H1 (cell line): Measurements from ENCODE around the gene SLC16A6. TPM values are rescaled to one million over a fixed set of nuclear protein-coding genes. Genes with fewer than 3 reads are reported as not detected.

Source experiments
- CTCF ChIA-PET: fragments of 300-600 bp; sonication (Branson Sonifier 250); formaldehyde crosslinking; loops from one replicate; lab custom pipeline; 2021; ENCODE audit not compliant: partially characterized antibody; lab: Charles Lee
- POLR2A ChIA-PET: fragments of 300-600 bp; sonication (Branson Sonifier 250); formaldehyde crosslinking; loops from one replicate; lab custom pipeline; 2021; ENCODE audit warnings: inconsistent platforms; ENCODE audit not compliant: partially characterized antibody; lab: Charles Lee
- DNase-seq, 2 experiments: peaks; one replicate each; pipeline versions ENCODE4 v3.0.0 to v3.0.0-alpha.2; 2010 to 2022; ENCODE audit warnings: low spot score in 2 of 2, low read depth in 1 of 2, mixed read lengths in 1 of 2
- FAIRE-seq: peaks from 2 replicates; lab custom pipeline; 2011; peaks lifted over from hg19 to GRCh38; lab: Jason Lieb, UNC
- H2AFZ ChIP-seq: 2 replicates; pipeline ENCODE4 v1.8.1; 2012; ENCODE audit warnings: low read length, inconsistent platforms
- H2AK5ac ChIP-seq: 2 replicates; pipeline ENCODE4 v1.6.1; 2013; ENCODE audit warnings: low read depth, low read length
- H2BK120ac ChIP-seq: replicated peaks from 2 replicates; pipeline ENCODE3; 2013; ENCODE audit warnings: low read depth, low read length, inconsistent platforms
- H2BK12ac ChIP-seq: 2 replicates; pipeline ENCODE4 v1.6.1; 2013; ENCODE audit warnings: low read depth, low read length
- H2BK15ac ChIP-seq: 2 replicates; pipeline ENCODE4 v1.6.1; 2013; ENCODE audit warnings: low read length
- H2BK20ac ChIP-seq: 2 replicates; pipeline ENCODE4 v1.6.1; 2013; ENCODE audit warnings: low read length
- H2BK5ac ChIP-seq: 2 replicates; pipeline ENCODE4 v1.6.1; 2013; ENCODE audit warnings: low read depth, low read length
- H3K14ac ChIP-seq: 2 replicates; pipeline ENCODE4 v1.6.1; 2013; ENCODE audit warnings: inconsistent platforms; ENCODE audit not compliant: insufficient read length
- H3K18ac ChIP-seq: 2 replicates; pipeline ENCODE4 v1.6.1; 2013; ENCODE audit warnings: low read length; ENCODE audit errors: extremely low read depth
- H3K23ac ChIP-seq: 2 replicates; pipeline ENCODE4 v1.6.1; 2013; ENCODE audit warnings: inconsistent platforms; ENCODE audit not compliant: insufficient read length
- H3K23me2 ChIP-seq: 2 replicates; pipeline ENCODE4 v1.6.1; 2013; ENCODE audit warnings: low read depth, low read length
- H3K27ac ChIP-seq: 2 replicates; pipeline ENCODE4 v1.6.1; 2011; ENCODE audit warnings: low read depth, low read length, inconsistent platforms
- H3K27me3 ChIP-seq, 4 experiments: replicated peaks in 1 of 4; 1 replicate in 1 of 4; 2 replicates in 3 of 4; pipeline versions ENCODE4 v1.6.1 to v1.8.1; 2011 to 2013; ENCODE audit warnings: low read length in 3 of 4, mild to moderate bottlenecking in 3 of 4, inconsistent platforms in 2 of 4, mixed read lengths in 2 of 4, moderate library complexity in 1 of 4; ENCODE audit not compliant: control insufficient read depth in 3 of 4, insufficient read depth in 3 of 4; ENCODE audit errors: extremely low read depth in 1 of 4
- H3K36me3 ChIP-seq, 4 experiments: 2 replicates each; pipeline versions ENCODE4 v1.6.1 to v1.8.1; 2011 to 2013; ENCODE audit warnings: mild to moderate bottlenecking in 4 of 4, low read length in 3 of 4, moderate library complexity in 2 of 4, control low read depth in 1 of 4, inconsistent platforms in 1 of 4; ENCODE audit not compliant: insufficient read depth in 4 of 4, control insufficient read depth in 2 of 4
- H3K4ac ChIP-seq: replicated peaks from 2 replicates; pipeline ENCODE3; 2013; ENCODE audit warnings: low read length, low read depth, mixed read lengths, inconsistent platforms; ENCODE audit not compliant: insufficient read length
- H3K4me1 ChIP-seq, 4 experiments: replicated peaks in 1 of 4; 1 replicate in 1 of 4; 2 replicates in 3 of 4; pipeline versions ENCODE4 v1.6.1 to v1.8.1; 2011 to 2013; ENCODE audit warnings: low read length in 3 of 4, inconsistent platforms in 2 of 4, mixed read lengths in 1 of 4; ENCODE audit not compliant: insufficient read depth in 4 of 4, control insufficient read depth in 3 of 4
- H3K4me2 ChIP-seq, 2 experiments: 2 replicates each; pipeline versions ENCODE4 v1.6.1 to v1.8.1; 2011 to 2013; ENCODE audit warnings: low read depth in 2 of 2, low read length in 2 of 2, control low read depth in 1 of 2, inconsistent platforms in 1 of 2, mild to moderate bottlenecking in 1 of 2; ENCODE audit not compliant: insufficient read depth in 1 of 2
- H3K4me3 ChIP-seq, 4 experiments: fragments of 200-600, 300-600 bp in 1 of 4; sonication (generic), shearing (Covaris generic), sonication (Bioruptor Twin) in 1 of 4; 2 replicates each; pipeline versions ENCODE4 v1.5.1 to v1.8.1; 2011 to 2016; ENCODE audit warnings: low read length in 4 of 4, low read depth in 3 of 4, control low read depth in 2 of 4, inconsistent platforms in 2 of 4, mild to moderate bottlenecking in 2 of 4, mixed read lengths in 1 of 4, moderate library complexity in 1 of 4; ENCODE audit not compliant: insufficient read depth in 2 of 4; ENCODE audit errors: extremely low read depth in 1 of 4
- H3K56ac ChIP-seq: replicated peaks from 2 replicates; pipeline ENCODE3; 2013; ENCODE audit warnings: low read depth, mild to moderate bottlenecking, mixed read lengths, low read length, inconsistent platforms; ENCODE audit not compliant: insufficient read length
- H3K79me1 ChIP-seq: 2 replicates; pipeline ENCODE4 v1.6.1; 2013; ENCODE audit warnings: low read depth, low read length, control low read depth
- H3K79me2 ChIP-seq, 2 experiments: 2 replicates each; pipeline versions ENCODE4 v1.6.1 to v1.8.1; 2012 to 2013; ENCODE audit warnings: low read length in 2 of 2, mild to moderate bottlenecking in 2 of 2, inconsistent platforms in 1 of 2; ENCODE audit not compliant: insufficient read depth in 2 of 2, control insufficient read depth in 1 of 2
- H3K9ac ChIP-seq, 4 experiments: replicated peaks in 1 of 4; 1 replicate in 1 of 4; 2 replicates in 3 of 4; pipeline versions ENCODE4 v1.6.1 to v1.8.1; 2011 to 2013; ENCODE audit warnings: low read depth in 3 of 4, low read length in 3 of 4, control low read depth in 2 of 4, mild to moderate bottlenecking in 2 of 4, moderate library complexity in 2 of 4, inconsistent platforms in 1 of 4; ENCODE audit errors: extremely low read depth in 1 of 4
- H3K9me3 ChIP-seq, 2 experiments: 2 replicates each; pipeline versions ENCODE4 v1.6.1 to v1.8.1; 2012 to 2013; ENCODE audit warnings: mild to moderate bottlenecking in 2 of 2, moderate library complexity in 2 of 2, control low read depth in 1 of 2, inconsistent platforms in 1 of 2, low read depth in 1 of 2, low read length in 1 of 2, mixed read lengths in 1 of 2; ENCODE audit not compliant: insufficient read depth in 2 of 2
- H4K20me1 ChIP-seq, 2 experiments: replicated peaks in 1 of 2; 2 replicates each; pipeline versions ENCODE3 to v1.8.1; 2011 to 2013; ENCODE audit warnings: inconsistent platforms in 2 of 2, low read length in 2 of 2, mild to moderate bottlenecking in 1 of 2; ENCODE audit not compliant: insufficient read depth in 2 of 2, control insufficient read depth in 1 of 2
- H4K5ac ChIP-seq: 2 replicates; pipeline ENCODE4 v1.6.1; 2013; ENCODE audit warnings: low read length, low read depth, mixed read lengths, inconsistent platforms; ENCODE audit not compliant: insufficient read length
- H4K8ac ChIP-seq: 2 replicates; pipeline ENCODE4 v1.8.0; 2013; ENCODE audit warnings: mild to moderate bottlenecking, moderate library complexity, low read length, inconsistent platforms; ENCODE audit not compliant: insufficient read depth; ENCODE audit errors: extremely low read depth
- H4K91ac ChIP-seq: replicated peaks from 2 replicates; pipeline ENCODE3; 2013; ENCODE audit warnings: low read length, mixed read lengths, inconsistent platforms; ENCODE audit not compliant: insufficient read length
- ASH2L ChIP-seq: fragments of 200-600, 300-600 bp; sonication (generic); IDR thresholded peaks from one replicate; pipeline ENCODE4 v1.7.1; 2017; ENCODE audit warnings: low read length
- CBX5 ChIP-seq: fragments of 300-800, 300-1000 bp; sonication (generic); IDR thresholded peaks from 2 replicates; pipeline ENCODE4 v1.7.1; 2016; ENCODE audit warnings: antibody characterized with exemption, low read length, low read depth
- CHD2 ChIP-seq: IDR thresholded peaks from 2 replicates; pipeline ENCODE4 v1.6.1; 2012; ENCODE audit warnings: low read length, improper control_type of control experiment
- KDM4A ChIP-seq: IDR thresholded peaks from one replicate; pipeline ENCODE4 v1.7.1; 2012; ENCODE audit warnings: low read depth, mild to moderate bottlenecking, moderate library complexity, low read length, inconsistent platforms; ENCODE audit not compliant: severe bottlenecking
- KDM5A ChIP-seq: fragments of 200-600 bp; IDR thresholded peaks from 2 replicates; pipeline ENCODE4 v1.7.1; 2012; ENCODE audit warnings: mild to moderate bottlenecking, low read length, inconsistent platforms, mixed read lengths
- MAFK ChIP-seq: IDR thresholded peaks from 2 replicates; pipeline ENCODE4 v1.6.1; 2012; ENCODE audit warnings: low read depth, mild to moderate bottlenecking, improper control_type of control experiment, low read length
- SAP30 ChIP-seq: fragments of 300-600 bp; sonication (generic); IDR thresholded peaks from 2 replicates; pipeline ENCODE4 v1.7.1; 2012; ENCODE audit warnings: low read length, moderate library complexity, mild to moderate bottlenecking, inconsistent platforms; ENCODE audit not compliant: insufficient read depth, insufficient replicate concordance
- SIRT6 ChIP-seq: IDR thresholded peaks from one replicate; pipeline ENCODE4 v1.7.1; 2012; ENCODE audit warnings: low read length, inconsistent platforms
- SP4 ChIP-seq: IDR thresholded peaks from 2 replicates; pipeline ENCODE4 v1.6.1; 2012; ENCODE audit warnings: low read length, inconsistent platforms
- TAF1 ChIP-seq: IDR thresholded peaks from 2 replicates; pipeline ENCODE4 v1.6.1; 2011; ENCODE audit warnings: mild to moderate bottlenecking, low read depth, low read length
- TAF7 ChIP-seq: optimal IDR thresholded peaks from 2 replicates; pipeline ENCODE3; 2011; ENCODE audit warnings: low read depth, mild to moderate bottlenecking, inconsistent platforms, low read length, moderate library complexity, borderline replicate concordance
- ZNF274 ChIP-seq: IDR thresholded peaks from 2 replicates; pipeline ENCODE4 v1.7.0; 2012; ENCODE audit warnings: low read length, borderline replicate concordance; ENCODE audit errors: extremely low read depth
- WGBS, 2 experiments: shearing (Covaris generic) in 1 of 2; methylation state at CpG; one replicate each; pipeline versions ENCODE4 v1.1.6 to v1.1.7; 2013 to 2015; ENCODE audit warnings: low lambda C conversion rate in 2 of 2, mixed read lengths in 2 of 2, inconsistent platforms in 1 of 2, low coverage in 1 of 2, missing lambda C conversion rate in 1 of 2; ENCODE audit not compliant: insufficient replicate concordance in 2 of 2, insufficient coverage in 1 of 2, insufficient read length in 1 of 2; ENCODE audit errors: extremely low coverage in 1 of 2, missing lambda C conversion rate in 1 of 2; 5-methylcytosine and 5-hydroxymethylcytosine counted together
- polyA plus RNA-seq, 7 experiments: library from polyadenylated mRNA; depleted of rRNA in 3 of 7; stranded (reverse) in 5 of 7; unstranded in 2 of 7; fragments of >200 nt in 5 of 7; fragments of 200-250 nt in 2 of 7; gene quantifications; 1 replicate in 5 of 7; 2 replicates in 1 of 7; 4 replicates in 1 of 7; pipeline versions ENCODE4 v1.2.1 to v1.2.3, GENCODE V29; 2011 to 2013; ENCODE audit warnings: missing spikeins in 2 of 7, mixed read lengths in 2 of 7
- total RNA-seq: library from RNA; stranded (reverse); fragmentation: NEBNext Ultra II Directional; extraction: Animal tissue kit (Norgen Biotek cat#: 25700); gene quantifications from 2 replicates; pipeline ENCODE4 v1.2.1, GENCODE V29; 2021
- TF ChIP-seq, protein P1 (sequence below): IDR thresholded peaks from 2 replicates; pipeline ENCODE4 v1.6.1; 2011; ENCODE audit warnings: low read length, improper control_type of control experiment

The SLC16A6 gene
- total and polyA plus RNA-seq, 2 of the 8 experiments (the other 6 are each of a cell fraction or from before 2014, with no cell fraction given), result 0.17 to 0.22 TPM

DNA sequence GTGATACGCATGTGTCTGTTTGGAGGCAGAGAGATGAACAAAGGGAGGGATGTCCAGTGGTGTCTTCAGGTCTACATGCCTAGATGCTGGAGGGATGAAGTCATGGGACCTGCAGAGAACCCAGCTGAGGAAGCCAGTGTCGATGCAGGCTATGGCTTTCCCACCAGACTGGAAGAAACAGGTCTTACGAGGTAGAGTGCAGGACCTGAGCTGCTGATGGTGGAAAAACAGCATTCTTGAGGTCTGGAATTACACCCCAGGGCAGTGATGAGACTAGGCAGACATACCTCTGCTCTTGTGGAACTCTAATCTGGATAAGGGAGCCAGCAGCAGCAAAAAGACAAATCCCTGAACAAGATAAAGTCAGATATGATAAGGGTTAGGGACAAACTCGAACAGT lies 37.7 kb upstream of the SLC16A6 start:
- Histone ChIP-seq H3K79me2 (no peaks in the 10 kb centered on the region), H3K9ac (no peak overlapping the region), H2BK12ac (no peak overlapping the region), H2BK20ac (no peak overlapping the region), H3K4me1 (no peaks in the 10 kb centered on the region), H3K23ac (no peak overlapping the region), H3K27ac (no peak overlapping the region), H4K5ac (no peak overlapping the region), H2BK5ac (no peak overlapping the region), H2AK5ac (no peak overlapping the region), H3K27me3 (no peaks in the 10 kb centered on the region; a peak in 1 of 7 replicates), H4K8ac (no peak overlapping the region), H3K18ac (no peak overlapping the region), H3K79me1 (no peaks in the 10 kb centered on the region; the same call in 1 of the 2 replicates), H2AFZ (no peak overlapping the region), H3K56ac (no peak overlapping the region), H3K4me3 (no peak overlapping the region), H4K20me1 (no peaks in the 10 kb centered on the region), H3K14ac (no peak overlapping the region), H2BK15ac (no peak overlapping the region), H3K36me3 (no peaks in the 10 kb centered on the region), H3K4me2 (no peak overlapping the region), H3K9me3 (peaks cover 4% of the 10 kb centered on the region in 2 experiments; a peak in 2 of 4 replicates), H2BK120ac (no peak overlapping the region), H4K91ac (no peak overlapping the region), H3K23me2 (no peaks in the 10 kb centered on the region), H3K4ac (no peak overlapping the region)
- ChIA-PET POLR2A (interaction anchor here (0.9 to 1.2 kb wide), 2 partner anchors 36 to 38 kb away, joined by 3 to 5 read pairs; partner anchors contain the start of genes ARSG and SLC16A6), CTCF (interaction anchor here (0.8 to 6.6 kb wide), 7 partner anchors 10 to 184 kb away, joined by 3 to 42 read pairs (median 5); no protein-coding TSS in a partner anchor)
- WGBS, 2 experiments, result 70% methylated on average over 4 of the region's 4 CpGs; no CpG with 5 or more reads in 1 of the 2 experiments
- DNase-seq (no peak), FAIRE-seq (no peak)
- TF ChIP-seq KDM5A, result no peak
- TF ChIP-seq, protein P1, sequence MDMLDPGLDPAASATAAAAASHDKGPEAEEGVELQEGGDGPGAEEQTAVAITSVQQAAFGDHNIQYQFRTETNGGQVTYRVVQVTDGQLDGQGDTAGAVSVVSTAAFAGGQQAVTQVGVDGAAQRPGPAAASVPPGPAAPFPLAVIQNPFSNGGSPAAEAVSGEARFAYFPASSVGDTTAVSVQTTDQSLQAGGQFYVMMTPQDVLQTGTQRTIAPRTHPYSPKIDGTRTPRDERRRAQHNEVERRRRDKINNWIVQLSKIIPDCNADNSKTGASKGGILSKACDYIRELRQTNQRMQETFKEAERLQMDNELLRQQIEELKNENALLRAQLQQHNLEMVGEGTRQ, result no peak
- no peak for TF ChIP-seq ZNF274
- no peak for TF ChIP-seq MAFK
- no peak for TF ChIP-seq SP4
- TF ChIP-seq SIRT6, result no peak
- no peak for TF ChIP-seq SAP30
- TF ChIP-seq CBX5, result no peak
- no peak for TF ChIP-seq TAF7
- no peak for TF ChIP-seq CHD2
- no peak for TF ChIP-seq TAF1
- TF ChIP-seq ASH2L, result no peak
- no peak for TF ChIP-seq KDM4A
